Stimulated activated CD4-positive, alpha-beta T cell treated with anti-CD3 and anti-CD28 coated beads, Interleukin-15, amount 100 ng/mL, for 24 hours (primary cell): Measurements from ENCODE around the gene B9D1.

ENCODE experiments used
- DNase-seq: peaks from one replicate; pipeline ENCODE4 v3.0.0-alpha.2; 2020

Gene B9D1

GRCh38 chr17:19298569-19299213 is 63.8 kb downstream of the B9D1 start:
- no peak for DNase-seq

GRCh38 chr17:19296786-19297778 is 65.4 kb downstream of the B9D1 start:
- DNase-seq, result no peak

- no peak for DNase-seq
Observed at GRCh38 chr17:19295473-19296135, 66.9 kb downstream of the B9D1 start.

DNA sequence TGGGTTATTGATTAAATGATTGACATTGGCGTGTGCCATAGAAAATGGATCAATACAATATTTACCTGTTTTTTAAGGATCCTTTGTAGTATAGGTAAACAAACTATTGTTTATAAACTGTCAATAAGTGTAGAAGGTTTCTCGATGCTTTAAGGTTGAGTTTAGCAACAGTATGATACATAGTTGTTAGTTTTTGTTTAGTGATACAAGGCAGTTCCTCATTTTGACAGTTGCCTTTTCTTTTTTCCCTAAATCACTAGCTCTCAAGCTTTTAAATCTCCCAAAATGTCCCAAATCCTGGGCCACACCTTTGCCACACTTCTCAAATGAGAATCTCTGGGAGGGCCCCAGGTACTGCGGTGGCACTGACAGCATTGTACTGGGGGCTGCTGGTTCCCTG is 68.1 kb downstream of the B9D1 start:
- no peak for DNase-seq
